Suprapubic skin (tissue), 4 donors: Measurements from ENCODE around the gene UBE2F. TPM values are rescaled to one million over a fixed set of nuclear protein-coding genes. Genes with fewer than 3 reads are reported as not detected.
"Not testable (repeated sequence)": the region's sequence is repeated elsewhere in the genome, so short reads cannot be mapped to it uniquely, and the experiment has no call there.

ENCODE experiments used
- DNase-seq, 2 donors: peaks; one replicate each; pipeline ENCODE4 v3.0.0-alpha.2; 2019; ENCODE audit warnings: low spot score in 2 of 2
- H3K27ac ChIP-seq: fragments of 200-600 bp; sonication (generic); one replicate; pipeline ENCODE4 v1.5.1; 2019
- H3K27me3 ChIP-seq: fragments of 200-600 bp; sonication (generic); one replicate; pipeline ENCODE4 v1.5.1; 2019
- H3K36me3 ChIP-seq: fragments of 200-600 bp; sonication (generic); one replicate; pipeline ENCODE4 v1.5.1; 2019
- H3K4me1 ChIP-seq: fragments of 200-600 bp; sonication (generic); one replicate; pipeline ENCODE4 v1.5.1; 2019
- H3K4me3 ChIP-seq: fragments of 200-600 bp; sonication (generic); one replicate; pipeline ENCODE4 v1.5.1; 2019; ENCODE audit warnings: mild to moderate bottlenecking
- H3K9me3 ChIP-seq: fragments of 200-600 bp; sonication (generic); one replicate; pipeline ENCODE4 v1.5.1; 2019
- CTCF ChIP-seq, 2 donors: fragments of 200-600 bp in 1 of 2; fragments of 450-650 bp in 1 of 2; sonication (generic) in 1 of 2; IDR thresholded peaks; one replicate each; pipeline ENCODE4 v1.5.1; 2016 to 2019; ENCODE audit warnings: antibody characterized with exemption in 2 of 2, mild to moderate bottlenecking in 1 of 2, moderate library complexity in 1 of 2
- EP300 ChIP-seq: sonication (generic); formaldehyde crosslinking; IDR thresholded peaks from one replicate; pipeline ENCODE4 v1.6.1; 2017; ENCODE audit warnings: antibody characterized with exemption
- POLR2A ChIP-seq, 2 donors: fragments of 450-650 bp; IDR thresholded peaks; one replicate each; pipeline ENCODE4 v1.6.1; 2017; ENCODE audit warnings: antibody characterized with exemption in 2 of 2, mild to moderate bottlenecking in 2 of 2, moderate library complexity in 2 of 2
- POLR2AphosphoS5 ChIP-seq, 3 donors: sonication (generic); formaldehyde crosslinking; IDR thresholded peaks; one replicate each; pipeline ENCODE4 v1.6.1; 2017; ENCODE audit warnings: antibody characterized with exemption in 3 of 3
- WGBS: methylation state at CpG from one replicate; pipeline ENCODE4 v1.1.5; 2018; 5-methylcytosine and 5-hydroxymethylcytosine counted together
- total RNA-seq, 4 donors: library from RNA; depleted of rRNA; stranded (reverse); fragments of >200 nt; gene quantifications; one replicate each; pipeline ENCODE4 v1.1.0, GENCODE V29; 2016

The UBE2F gene
- total RNA-seq, 4 donors from 2014 or later: 32.2 to 63.6 (median 39.7) TPM

- DNase-seq: no peak
- 83% methylated on average over 9 of the region's 9 CpGs for WGBS
- H3K36me3 ChIP-seq: peaks cover 28% of the 10 kb centered on the region
- no peak overlapping the region for H3K4me3 ChIP-seq
- H3K27ac ChIP-seq: no peak overlapping the region
- peaks cover 12% of the 10 kb centered on the region for H3K4me1 ChIP-seq
- no peaks in the 10 kb centered on the region for H3K27me3 ChIP-seq
- no peak for TF ChIP-seq POLR2A (IDR thresholded peaks at IDR 0.05)
- no peak for TF ChIP-seq CTCF (IDR thresholded peaks at IDR 0.05)
- TF ChIP-seq EP300: no peak
- TF ChIP-seq POLR2AphosphoS5 (IDR thresholded peaks at IDR 0.05): no peak
- H3K9me3 ChIP-seq: no peaks in the 10 kb centered on the region
Observed at GRCh38 chr2:238027591-238028415, 61.0 kb downstream of the UBE2F start.

DNA sequence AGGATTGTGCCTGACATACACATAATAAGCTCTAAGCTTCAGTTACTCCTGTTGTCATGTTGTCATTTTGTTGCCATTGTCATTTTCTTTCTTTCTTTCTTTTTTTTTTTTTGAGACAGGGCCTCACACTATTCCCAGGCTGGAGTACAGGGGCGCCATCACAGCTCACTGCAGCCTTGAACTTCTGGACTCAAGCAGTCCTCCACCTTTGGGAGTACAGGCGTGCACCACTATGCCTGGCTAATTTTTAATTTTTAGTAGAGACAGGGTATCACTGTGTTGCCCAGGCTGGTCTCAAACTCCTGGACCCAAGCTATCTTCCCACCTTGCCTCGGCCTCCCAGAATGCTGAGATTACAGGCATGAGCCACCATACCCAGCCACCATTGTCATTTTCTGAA, 63.0 kb downstream of the UBE2F start:
- peaks cover 31% of the 10 kb centered on the region for H3K36me3 ChIP-seq
- H3K27ac ChIP-seq: no peak overlapping the region
- DNase-seq: no peak
- TF ChIP-seq POLR2AphosphoS5 (IDR thresholded peaks at IDR 0.05) (no peak), CTCF (IDR thresholded peaks at IDR 0.05) (no peak), EP300 (no peak), POLR2A (IDR thresholded peaks at IDR 0.05) (no peak)
- 97% methylated on average over 3 of the region's 3 CpGs for WGBS
- no peak overlapping the region for H3K4me3 ChIP-seq
- H3K27me3 ChIP-seq: no peaks in the 10 kb centered on the region
- H3K9me3 ChIP-seq: no peaks in the 10 kb centered on the region
- peaks cover 20% of the 10 kb centered on the region for H3K4me1 ChIP-seq

DNA sequence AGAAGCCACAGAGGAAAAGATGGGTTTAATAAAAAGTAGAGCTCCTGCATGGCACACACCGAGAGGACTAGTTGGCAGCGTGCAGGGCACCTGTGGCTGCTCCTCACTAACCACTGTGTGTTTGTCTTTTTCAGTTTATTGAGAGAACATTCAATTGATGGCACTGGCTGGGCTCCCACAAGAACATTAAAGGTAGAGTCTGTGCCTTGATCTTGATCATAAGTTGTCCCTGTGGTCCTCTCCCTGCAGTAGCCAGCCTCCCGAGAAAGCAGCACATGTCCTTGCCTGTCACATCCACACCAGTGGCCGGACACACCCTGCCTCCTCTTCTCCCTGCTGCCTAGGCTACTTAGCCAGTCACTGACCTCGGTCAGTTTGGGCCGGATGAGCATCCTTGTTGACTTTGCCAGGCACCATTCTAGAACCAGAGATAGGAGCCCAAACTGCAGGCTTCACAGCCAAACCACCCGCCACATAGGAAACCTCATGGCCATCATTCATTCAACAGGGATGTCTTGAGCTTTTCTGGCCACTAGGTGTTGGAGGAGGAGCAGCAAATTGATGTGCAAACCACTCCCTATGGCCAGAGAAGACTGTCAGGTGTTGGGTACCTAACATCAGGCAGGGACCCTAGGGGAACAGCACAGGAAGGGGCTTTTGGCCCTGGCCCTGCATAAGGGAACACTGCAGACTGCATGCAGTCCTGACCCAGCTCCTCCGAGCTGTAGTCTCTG, 63.8 kb downstream of the UBE2F start:
- H3K27me3 ChIP-seq: no peaks in the 10 kb centered on the region
- WGBS: 91% methylated on average over 7 of the region's 8 CpGs
- TF ChIP-seq POLR2A (IDR thresholded peaks at IDR 0.05) (no peak), CTCF (IDR thresholded peaks at IDR 0.05) (no peak), EP300 (no peak), POLR2AphosphoS5 (IDR thresholded peaks at IDR 0.05) (no peak)
- peaks cover 20% of the 10 kb centered on the region for H3K4me1 ChIP-seq
- no peak overlapping the region for H3K4me3 ChIP-seq
- no peaks in the 10 kb centered on the region for H3K9me3 ChIP-seq
- H3K27ac ChIP-seq: no peak overlapping the region
- peaks cover 28% of the 10 kb centered on the region for H3K36me3 ChIP-seq
- no peak for DNase-seq

- Histone ChIP-seq H3K27me3 (no peaks in the 10 kb centered on the region), H3K36me3 (peaks cover 33% of the 10 kb centered on the region), H3K27ac (no peak overlapping the region), H3K4me3 (no peak overlapping the region), H3K4me1 (peaks cover 20% of the 10 kb centered on the region), H3K9me3 (no peaks in the 10 kb centered on the region)
- no peak for DNase-seq
- TF ChIP-seq CTCF (IDR thresholded peaks at IDR 0.05) (no peak), POLR2AphosphoS5 (IDR thresholded peaks at IDR 0.05) (no peak), EP300 (no peak), POLR2A (IDR thresholded peaks at IDR 0.05) (no peak)
- 57% methylated on average over 4 of the region's 4 CpGs for WGBS
Observed at GRCh38 chr2:238031751-238032150, 64.9 kb downstream of the UBE2F start.

DNA sequence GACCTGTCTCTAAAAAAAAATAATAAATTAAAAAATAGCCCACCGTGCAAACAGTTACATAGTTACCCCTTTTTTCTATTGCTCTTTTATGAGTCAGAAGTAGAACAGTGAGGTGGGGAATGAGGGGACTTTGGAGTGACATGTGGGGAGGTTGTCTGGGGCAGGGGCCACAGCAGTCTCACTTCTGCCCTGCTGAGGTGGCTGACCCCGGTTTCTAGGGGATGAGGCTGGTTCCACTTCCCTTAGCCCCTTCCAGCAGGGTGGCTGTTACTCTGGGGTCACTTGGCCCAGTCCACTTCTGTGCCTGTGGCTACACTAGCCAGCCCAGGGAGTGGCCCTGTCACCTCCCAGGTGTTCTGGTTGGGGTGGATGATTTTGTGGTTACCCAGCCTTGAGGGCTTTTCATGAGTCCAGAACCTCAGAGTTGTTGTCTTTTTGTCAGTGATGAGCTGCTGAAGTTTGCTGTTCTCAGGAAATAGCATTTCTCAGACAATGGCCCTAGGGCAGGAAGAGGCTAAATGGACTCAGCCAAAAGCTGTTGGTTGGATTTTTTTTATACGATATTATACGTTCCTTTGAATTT, 66.0 kb downstream of the UBE2F start:
- WGBS: 48% methylated on average over 4 of the region's 4 CpGs
- H3K4me1 ChIP-seq: peaks cover 20% of the 10 kb centered on the region

DNA sequence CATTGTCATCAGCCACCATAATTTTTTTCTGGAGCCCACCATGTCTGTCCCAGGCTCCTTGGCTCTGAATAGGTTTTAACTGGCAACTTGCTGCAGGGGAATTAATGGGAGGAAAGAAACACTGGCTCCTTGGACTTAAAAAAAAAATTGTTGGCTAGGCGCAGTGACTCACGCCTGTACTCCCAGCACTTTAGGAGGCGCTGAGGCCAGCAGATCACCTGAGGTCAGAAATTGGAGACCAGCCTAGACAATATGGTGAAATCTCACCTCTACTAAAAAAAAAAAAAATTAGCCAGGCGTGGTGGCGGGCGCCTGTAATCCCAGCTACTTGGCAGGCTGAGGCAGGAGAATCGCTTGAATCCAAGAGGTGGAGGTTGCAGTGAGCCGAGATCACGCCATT, 67.2 kb downstream of the UBE2F start:
- Histone ChIP-seq H3K4me1 (peaks cover 20% of the 10 kb centered on the region), H3K36me3 (peaks cover 50% of the 10 kb centered on the region)
- 65% methylated on average over 9 of the region's 9 CpGs for WGBS
- H3K27me3 ChIP-seq, H3K9me3 ChIP-seq, H3K4me3 ChIP-seq, H3K27ac ChIP-seq, DNase-seq: not testable (repeated sequence)

More for the DNA sequence above, 66.0 kb downstream of the UBE2F start:
- no peaks in the 10 kb centered on the region for H3K27me3 ChIP-seq
- H3K36me3 ChIP-seq: peaks cover 44% of the 10 kb centered on the region
- no peak overlapping the region for H3K27ac ChIP-seq
- H3K9me3 ChIP-seq: no peaks in the 10 kb centered on the region
- H3K4me3 ChIP-seq: no peak overlapping the region
- TF ChIP-seq POLR2A (IDR thresholded peaks at IDR 0.05): no peak
- TF ChIP-seq CTCF (IDR thresholded peaks at IDR 0.05): no peak
- TF ChIP-seq EP300: no peak
- no peak for TF ChIP-seq POLR2AphosphoS5 (IDR thresholded peaks at IDR 0.05)
- DNase-seq: no peak
